SK-N-SH treated with all-trans-retinoic acid at 6 μM for 48 hours (cell line): ENCODE results near the gene CHAC1.

Source experiments
- ARNTL ChIP-seq: fragments of 450-650 bp; formaldehyde crosslinking; IDR thresholded peaks from 2 replicates; pipeline ENCODE4 v1.5.0; 2020; ENCODE audit warnings: low read depth, mild to moderate bottlenecking, moderate library complexity, borderline replicate concordance
- CSRNP3 ChIP-seq: fragments of 250-450 bp; sonication (Bioruptor Pico); IDR thresholded peaks from 2 replicates; pipeline ENCODE4 v1.5.1; 2021; ENCODE audit warnings: mild to moderate bottlenecking, moderate library complexity
- GLIS3 ChIP-seq: fragments of 250-450 bp; sonication (Bioruptor Pico); IDR thresholded peaks from 2 replicates; pipeline ENCODE4 v1.5.0; 2020; ENCODE audit warnings: mild to moderate bottlenecking, moderate library complexity
- ISL1 ChIP-seq: fragments of 250-450 bp; sonication (Bioruptor Pico); IDR thresholded peaks from 2 replicates; pipeline ENCODE4 v2.1.2; 2022; ENCODE audit warnings: mild to moderate bottlenecking, moderate library complexity
- PATZ1 ChIP-seq: fragments of 250-450 bp; sonication (Bioruptor Pico); IDR thresholded peaks from 2 replicates; pipeline ENCODE4 v1.8.0; 2020; ENCODE audit warnings: mild to moderate bottlenecking, moderate library complexity, borderline replicate concordance
- PPARA ChIP-seq: fragments of 250-450 bp; sonication (Bioruptor Pico); IDR thresholded peaks from 2 replicates; pipeline ENCODE4 v1.5.0; 2020; ENCODE audit warnings: mild to moderate bottlenecking, borderline replicate concordance
- RARB ChIP-seq: fragments of 250-450 bp; sonication (Bioruptor Pico); IDR thresholded peaks from 2 replicates; pipeline ENCODE4 v1.8.0; 2021; ENCODE audit warnings: mild to moderate bottlenecking, moderate library complexity
- SNAI2 ChIP-seq: fragments of 250-450 bp; sonication (Bioruptor Pico); IDR thresholded peaks from 2 replicates; pipeline ENCODE4 v1.5.0; 2020; ENCODE audit warnings: mild to moderate bottlenecking, moderate library complexity
- TOX ChIP-seq: fragments of 250-450 bp; sonication (Bioruptor Pico); IDR thresholded peaks from 2 replicates; pipeline ENCODE4 v1.8.0; 2021; ENCODE audit warnings: mild to moderate bottlenecking, moderate library complexity, borderline replicate concordance
- TSHZ2 ChIP-seq: fragments of 250-450 bp; sonication (Bioruptor Pico); IDR thresholded peaks from 2 replicates; pipeline ENCODE4 v1.5.0; 2020; ENCODE audit warnings: mild to moderate bottlenecking, moderate library complexity
- ZC3H10 ChIP-seq: fragments of 250-450 bp; sonication (Bioruptor Pico); IDR thresholded peaks from 2 replicates; pipeline ENCODE4 v1.5.1; 2021; ENCODE audit warnings: mild to moderate bottlenecking, moderate library complexity
- ZFP3 ChIP-seq: fragments of 250-450 bp; sonication (Bioruptor Pico); IDR thresholded peaks from 2 replicates; pipeline ENCODE4 v1.5.0; 2020; ENCODE audit warnings: mild to moderate bottlenecking, moderate library complexity
- ZFP30 ChIP-seq: fragments of 450-650 bp; formaldehyde crosslinking; IDR thresholded peaks from 2 replicates; pipeline ENCODE4 v1.5.0; 2022; ENCODE audit warnings: mild to moderate bottlenecking, moderate library complexity

- TF ChIP-seq ZFP30 (CRISPR knock-in tag) (no peak), PATZ1 (no peak), CSRNP3 (CRISPR knock-in tag) (no peak), ZC3H10 (no peak), TSHZ2 (CRISPR knock-in tag) (no peak), ISL1 (CRISPR knock-in tag) (no peak), RARB (no peak), GLIS3 (CRISPR knock-in tag) (no peak), TOX (CRISPR knock-in tag) (no peak), SNAI2 (CRISPR knock-in tag) (no peak), ZFP3 (CRISPR knock-in tag) (no peak), ARNTL (CRISPR knock-in tag) (no peak), PPARA (CRISPR knock-in tag) (no peak)
These were observed 29.7 kb upstream of the CHAC1 start for GRCh38 chr15:40923551-40923950.
